ENCODE data around the gene GFY.

- TF ChIP-seq CTCF (IDR thresholded peaks at IDR 0.05; ENCODE audit: insufficient read depth, low read length, poor library complexity, severe bottlenecking) (no peak), EZH2phosphoT487 (conservative IDR thresholded peaks at IDR 0.05; ENCODE audit: low read length) (no peak)
These were observed 9.4 kb upstream of the GFY start for GRCh38 chr19:49415810-49416200.

Measured in SU-DHL-6 (cell line).